Naive thymus-derived CD8-positive, alpha-beta T cell (primary cell): Measurements from ENCODE around the gene OIT3. TPM values are rescaled to one million over a fixed set of nuclear protein-coding genes. Genes with fewer than 3 reads are reported as not detected.

ENCODE experiments used
- ATAC-seq, 2 donors: fragments of 150-1000 bp; cut with Tn5 transposase in 1 of 2; sonication (Bioruptor Pico), chemical (Tn5 transposase) in 1 of 2; 1 replicate in 1 of 2; 2 replicates in 1 of 2; pipeline ENCODE4 v1.10.0; 2021; ENCODE audit warnings: mild to moderate bottlenecking in 2 of 2, moderate library complexity in 2 of 2
- POLR2A ChIA-PET: fragments of 350-600 bp; sonication (Branson Sonifier 250); formaldehyde crosslinking; loops from one replicate; lab custom pipeline; 2021; ENCODE audit warnings: antibody characterized with exemption; lab: Charles Lee
- DNase-seq, 10 donors: peaks; one replicate each; pipeline versions ENCODE4 v3.0.0 to v3.0.0-alpha.2; 2020 to 2022
- H3K27ac Mint-ChIP-seq, 10 donors: one replicate each; pipeline ENCODE4 v1.8.0; 2020 to 2022; ENCODE audit warnings: mild to moderate bottlenecking in 10 of 10, mixed read lengths in 10 of 10, moderate library complexity in 4 of 10, inconsistent platforms in 1 of 10
- H3K27me3 Mint-ChIP-seq, 5 donors: one replicate each; pipeline ENCODE4 v1.8.0; 2021 to 2022; ENCODE audit warnings: mixed read lengths in 5 of 5
- H3K36me3 Mint-ChIP-seq, 3 donors: one replicate each; pipeline ENCODE4 v1.8.0; 2020 to 2022; ENCODE audit warnings: mixed read lengths in 3 of 3, mild to moderate bottlenecking in 2 of 3, inconsistent platforms in 1 of 3
- H3K4me1 Mint-ChIP-seq, 4 donors: one replicate each; pipeline ENCODE4 v1.8.0; 2021 to 2022; ENCODE audit warnings: mixed read lengths in 4 of 4
- H3K4me3 Mint-ChIP-seq, 10 donors: one replicate each; pipeline ENCODE4 v1.8.0; 2020 to 2022; ENCODE audit warnings: mild to moderate bottlenecking in 10 of 10, mixed read lengths in 10 of 10, moderate library complexity in 6 of 10, inconsistent platforms in 1 of 10
- H3K9me3 Mint-ChIP-seq, 9 donors: one replicate each; pipeline ENCODE4 v1.8.0; 2020 to 2022; ENCODE audit warnings: mixed read lengths in 9 of 9, mild to moderate bottlenecking in 3 of 9, inconsistent platforms in 1 of 9, moderate library complexity in 1 of 9
- polyA plus RNA-seq, 3 donors: library from polyadenylated mRNA; unstranded; fragments of 300-500 nt; fragmentation: Illumina TruSeq; gene quantifications; one replicate each; pipeline ENCODE4 v1.2.3, GENCODE V29; 2021
- total RNA-seq, 8 experiments: library from RNA in 2 of 8; stranded (reverse) in 2 of 8; gene quantifications; one replicate each; pipeline ENCODE4 v1.2.3 and lab custom pipeline; 2021 to 2026

OIT3 gene
- total and polyA plus RNA-seq, 5 experiments from 2014 or later = not detected

- H3K4me3 Mint-ChIP-seq = no peak overlapping the region
- H3K9me3 Mint-ChIP-seq = peaks cover 18 to 66% (median 56%) of the 10 kb centered on the region in 9 donors
- no peaks in the 10 kb centered on the region for H3K4me1 Mint-ChIP-seq
- ATAC-seq = no peak
- POLR2A ChIA-PET = no interaction called here
- H3K27me3 Mint-ChIP-seq = peaks cover 20 to 57% (median 38%) of the 10 kb centered on the region in 5 donors
- DNase-seq = no peak
- peaks cover 13 to 34% (median 33%) of the 10 kb centered on the region in 3 donors for H3K36me3 Mint-ChIP-seq
- H3K27ac Mint-ChIP-seq = no peak overlapping the region
These were observed 83.3 kb downstream of the OIT3 start for GRCh38 chr10:72976886-72977285.

- H3K27ac Mint-ChIP-seq = no peak overlapping the region
- H3K4me3 Mint-ChIP-seq = no peak overlapping the region
- H3K36me3 Mint-ChIP-seq = peaks cover 13 to 38% (median 33%) of the 10 kb centered on the region in 3 donors
- H3K9me3 Mint-ChIP-seq = peaks cover 26 to 77% (median 65%) of the 10 kb centered on the region in 9 donors
- H3K4me1 Mint-ChIP-seq = no peaks in the 10 kb centered on the region
- no peak for ATAC-seq
- DNase-seq = no peak
- peaks cover 21 to 65% (median 35%) of the 10 kb centered on the region in 5 donors for H3K27me3 Mint-ChIP-seq
- POLR2A ChIA-PET = no interaction called here
These were observed 86.2 kb downstream of the OIT3 start for GRCh38 chr10:72979709-72980108.

- H3K9me3 Mint-ChIP-seq = peaks cover 26 to 73% (median 61%) of the 10 kb centered on the region in 9 donors
- peaks cover 21 to 60% (median 31%) of the 10 kb centered on the region in 5 donors for H3K27me3 Mint-ChIP-seq
- H3K36me3 Mint-ChIP-seq = peaks cover 13 to 38% (median 33%) of the 10 kb centered on the region in 3 donors
- no peak overlapping the region for H3K27ac Mint-ChIP-seq
- no peak overlapping the region for H3K4me3 Mint-ChIP-seq
- no peaks in the 10 kb centered on the region for H3K4me1 Mint-ChIP-seq
- DNase-seq = no peak
- ATAC-seq = no peak
- POLR2A ChIA-PET = no interaction called here
These were observed 86.8 kb downstream of the OIT3 start for GRCh38 chr10:72980348-72980747.

- no peak overlapping the region for H3K27ac Mint-ChIP-seq
- peaks cover 19 to 56% (median 25%) of the 10 kb centered on the region in 5 donors for H3K27me3 Mint-ChIP-seq
- DNase-seq = no peak
- peaks cover 24 to 64% (median 52%) of the 10 kb centered on the region in 9 donors for H3K9me3 Mint-ChIP-seq
- ATAC-seq = no peak
- H3K4me1 Mint-ChIP-seq = no peaks in the 10 kb centered on the region
- no peak overlapping the region for H3K4me3 Mint-ChIP-seq
- H3K36me3 Mint-ChIP-seq = peaks cover 13 to 38% (median 33%) of the 10 kb centered on the region in 3 donors
- POLR2A ChIA-PET = no interaction called here
These were observed 87.7 kb downstream of the OIT3 start for GRCh38 chr10:72981028-72981881.

GRCh38 chr10:72981882-72982529, 88.5 kb downstream of the OIT3 start:
- H3K27me3 Mint-ChIP-seq = peaks cover 17 to 56% (median 25%) of the 10 kb centered on the region in 5 donors
- POLR2A ChIA-PET = no interaction called here
- H3K9me3 Mint-ChIP-seq = peaks cover 21 to 57% (median 44%) of the 10 kb centered on the region in 9 donors
- no peak for DNase-seq
- no peak overlapping the region for H3K27ac Mint-ChIP-seq
- no peak for ATAC-seq
- H3K36me3 Mint-ChIP-seq = peaks cover 12 to 35% (median 26%) of the 10 kb centered on the region in 3 donors
- no peaks in the 10 kb centered on the region for H3K4me1 Mint-ChIP-seq
- no peak overlapping the region for H3K4me3 Mint-ChIP-seq

Other genes starting within 250 kb of the OIT3 start
- gene MCU, start 201.6 kb upstream of the OIT3 start, total RNA-seq = 10 to 100 TPM in 1 of 2 experiments, 1 to 10 TPM in 1; 9.9 to 10.6 TPM
- gene MCU, start 201.6 kb upstream of the OIT3 start, polyA plus RNA-seq = 1 to 10 TPM; 4.1 to 9.0 (median 6.2) TPM
- not detected for gene PLA2G12B, start 61.1 kb downstream of the OIT3 start, total RNA-seq
- gene PLA2G12B, start 61.1 kb downstream of the OIT3 start, polyA plus RNA-seq = not detected
- gene P4HA1, start 203.1 kb downstream of the OIT3 start, total RNA-seq = 10 to 100 TPM; 16.0 to 16.6 TPM
- 10 to 100 TPM; 14.2 to 17.6 (median 14.4) TPM for gene P4HA1, start 203.1 kb downstream of the OIT3 start, polyA plus RNA-seq
- 1 to 10 TPM; 2.2 to 3.4 TPM for gene NUDT13, start 216.7 kb downstream of the OIT3 start, total RNA-seq
- gene NUDT13, start 216.7 kb downstream of the OIT3 start, polyA plus RNA-seq = 1 to 10 TPM; 1.0 to 1.7 (median 1.3) TPM